IgD-negative memory B cell (primary cell): Measurements from ENCODE around the gene PALLD. TPM values are rescaled to one million over a fixed set of nuclear protein-coding genes. Genes with fewer than 3 reads are reported as not detected.

Experiments used
- H3K27ac Mint-ChIP-seq, 3 donors: one replicate each; pipeline ENCODE4 v1.8.0; 2020 to 2022; ENCODE audit warnings: mild to moderate bottlenecking in 3 of 3, mixed read lengths in 3 of 3, moderate library complexity in 1 of 3
- H3K27me3 Mint-ChIP-seq: one replicate; pipeline ENCODE4 v1.8.0; 2021; ENCODE audit warnings: mixed read lengths
- H3K36me3 Mint-ChIP-seq: one replicate; pipeline ENCODE4 v1.8.0; 2020; ENCODE audit warnings: mild to moderate bottlenecking, mixed read lengths
- H3K4me1 Mint-ChIP-seq, 3 donors: one replicate each; pipeline ENCODE4 v1.8.0; 2020 to 2022; ENCODE audit warnings: mixed read lengths in 3 of 3, mild to moderate bottlenecking in 1 of 3
- H3K4me3 Mint-ChIP-seq, 4 donors: one replicate each; pipeline ENCODE4 v1.8.0; 2020 to 2022; ENCODE audit warnings: mild to moderate bottlenecking in 4 of 4, mixed read lengths in 4 of 4, moderate library complexity in 3 of 4
- H3K9me3 Mint-ChIP-seq, 3 donors: one replicate each; pipeline ENCODE4 v1.8.0; 2020 to 2021; ENCODE audit warnings: mixed read lengths in 3 of 3, mild to moderate bottlenecking in 1 of 3
- polyA plus RNA-seq: library from polyadenylated mRNA; unstranded; fragments of 300-500 nt; fragmentation: Illumina TruSeq; gene quantifications from one replicate; pipeline ENCODE4 v1.2.3, GENCODE V29; 2021

The PALLD gene
- polyA plus RNA-seq, 1 donor from 2014 or later, result 0.31 TPM

DNA sequence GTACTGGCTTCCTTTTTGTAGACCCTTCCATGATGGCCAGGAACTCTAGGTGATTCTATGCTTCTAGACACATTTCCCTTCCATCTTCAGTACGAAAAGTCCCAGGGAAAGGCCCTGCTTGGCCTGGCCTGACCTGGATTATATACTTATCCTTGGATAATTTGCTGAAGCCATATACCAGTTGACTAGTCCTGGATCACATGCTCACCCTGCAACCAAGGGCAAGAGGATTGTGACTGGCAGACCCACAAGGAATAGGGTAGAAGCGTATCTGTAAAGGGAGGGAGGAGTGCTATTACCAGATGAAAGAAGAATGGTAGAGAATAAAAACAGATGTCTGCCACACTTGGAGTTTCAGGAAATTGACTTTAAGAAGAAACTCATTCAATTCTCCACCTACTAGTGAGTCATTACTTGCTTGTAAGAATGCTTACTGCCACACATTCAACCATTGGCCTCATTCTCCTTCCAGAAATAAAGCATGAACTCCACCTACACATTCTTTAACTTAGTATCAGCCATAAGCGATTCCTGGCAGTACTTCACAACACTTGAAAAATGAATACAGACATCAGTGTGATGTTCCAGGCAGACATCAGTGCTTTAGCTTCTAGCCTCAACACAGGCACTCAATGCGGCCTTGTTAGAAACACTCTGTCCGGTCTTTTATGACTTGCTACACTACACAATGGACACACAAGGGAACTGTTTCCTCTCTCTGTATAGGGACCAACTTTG lies 371.4 kb downstream of the PALLD start:
- H3K27me3 Mint-ChIP-seq, result peaks cover 3% of the 10 kb centered on the region
- no peak overlapping the region for H3K27ac Mint-ChIP-seq

GRCh38 chr4:168868802-168869201 lies 371.9 kb downstream of the PALLD start:
- peaks cover 0 to 2% (median 1%) of the 10 kb centered on the region in 3 donors for H3K9me3 Mint-ChIP-seq
- H3K4me3 Mint-ChIP-seq, result no peak overlapping the region
- peaks cover 1% of the 10 kb centered on the region for H3K36me3 Mint-ChIP-seq
- no peaks in the 10 kb centered on the region for H3K4me1 Mint-ChIP-seq
- H3K27me3 Mint-ChIP-seq, result peaks cover 5% of the 10 kb centered on the region
- no peak overlapping the region for H3K27ac Mint-ChIP-seq

More for the DNA sequence above, 371.4 kb downstream of the PALLD start:
- H3K36me3 Mint-ChIP-seq, result peaks cover 1% of the 10 kb centered on the region
- H3K4me1 Mint-ChIP-seq, result no peaks in the 10 kb centered on the region
- H3K4me3 Mint-ChIP-seq, result no peak overlapping the region
- H3K9me3 Mint-ChIP-seq, result peaks cover 0 to 2% (median 0%) of the 10 kb centered on the region in 3 donors

DNA sequence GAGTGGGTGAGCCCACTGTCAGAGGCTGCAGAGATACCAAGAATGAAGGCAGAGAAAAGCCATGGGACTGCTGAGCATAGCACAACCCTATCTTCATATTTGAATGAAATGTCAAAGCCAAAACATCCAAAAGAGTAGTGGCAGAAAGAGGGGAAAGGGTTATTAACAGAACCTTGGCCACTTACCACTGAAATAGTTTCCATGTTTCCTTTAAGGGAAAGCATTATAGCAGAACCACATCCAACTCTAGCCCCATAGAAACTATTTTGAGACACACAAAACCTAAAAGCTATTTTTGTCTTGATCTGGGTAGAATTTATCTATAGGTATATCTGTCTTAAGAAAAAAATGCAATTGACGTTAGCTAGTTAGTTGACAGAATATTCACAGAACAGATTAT lies 373.2 kb downstream of the PALLD start:
- no peaks in the 10 kb centered on the region for H3K4me1 Mint-ChIP-seq
- H3K9me3 Mint-ChIP-seq, result peaks cover 0 to 2% (median 1%) of the 10 kb centered on the region in 3 donors

GRCh38 chr4:168871632-168872031 lies 374.8 kb downstream of the PALLD start:
- Mint-ChIP-seq H3K27ac (no peak overlapping the region), H3K4me1 (no peaks in the 10 kb centered on the region), H3K27me3 (peaks cover 22% of the 10 kb centered on the region), H3K4me3 (no peak overlapping the region), H3K36me3 (no peaks in the 10 kb centered on the region), H3K9me3 (peaks cover 0 to 2% (median 1%) of the 10 kb centered on the region in 3 donors)

More for the DNA sequence above, 373.2 kb downstream of the PALLD start:
- Mint-ChIP-seq H3K27ac (no peak overlapping the region), H3K36me3 (peaks cover 1% of the 10 kb centered on the region), H3K27me3 (peaks cover 6% of the 10 kb centered on the region), H3K4me3 (no peak overlapping the region)

- Mint-ChIP-seq H3K4me1 (peaks cover 3 to 8% (median 7%) of the 10 kb centered on the region in 3 donors), H3K27ac (no peak overlapping the region), H3K9me3 (peaks cover 0 to 4% (median 1%) of the 10 kb centered on the region in 3 donors), H3K4me3 (no peak overlapping the region), H3K27me3 (peaks cover 39% of the 10 kb centered on the region), H3K36me3 (no peaks in the 10 kb centered on the region)
Observed at GRCh38 chr4:168874083-168874482, 377.2 kb downstream of the PALLD start.

GRCh38 chr4:168876106-168876505 lies 379.3 kb downstream of the PALLD start:
- Mint-ChIP-seq H3K27me3 (peaks cover 41% of the 10 kb centered on the region), H3K27ac (no peak overlapping the region), H3K36me3 (no peaks in the 10 kb centered on the region), H3K4me3 (peak overlapping the region in 1 of 4 donors; percentile 24), H3K4me1 (peaks cover 7 to 16% (median 11%) of the 10 kb centered on the region in 3 donors), H3K9me3 (peaks cover 0 to 2% (median 1%) of the 10 kb centered on the region in 3 donors)

DNA sequence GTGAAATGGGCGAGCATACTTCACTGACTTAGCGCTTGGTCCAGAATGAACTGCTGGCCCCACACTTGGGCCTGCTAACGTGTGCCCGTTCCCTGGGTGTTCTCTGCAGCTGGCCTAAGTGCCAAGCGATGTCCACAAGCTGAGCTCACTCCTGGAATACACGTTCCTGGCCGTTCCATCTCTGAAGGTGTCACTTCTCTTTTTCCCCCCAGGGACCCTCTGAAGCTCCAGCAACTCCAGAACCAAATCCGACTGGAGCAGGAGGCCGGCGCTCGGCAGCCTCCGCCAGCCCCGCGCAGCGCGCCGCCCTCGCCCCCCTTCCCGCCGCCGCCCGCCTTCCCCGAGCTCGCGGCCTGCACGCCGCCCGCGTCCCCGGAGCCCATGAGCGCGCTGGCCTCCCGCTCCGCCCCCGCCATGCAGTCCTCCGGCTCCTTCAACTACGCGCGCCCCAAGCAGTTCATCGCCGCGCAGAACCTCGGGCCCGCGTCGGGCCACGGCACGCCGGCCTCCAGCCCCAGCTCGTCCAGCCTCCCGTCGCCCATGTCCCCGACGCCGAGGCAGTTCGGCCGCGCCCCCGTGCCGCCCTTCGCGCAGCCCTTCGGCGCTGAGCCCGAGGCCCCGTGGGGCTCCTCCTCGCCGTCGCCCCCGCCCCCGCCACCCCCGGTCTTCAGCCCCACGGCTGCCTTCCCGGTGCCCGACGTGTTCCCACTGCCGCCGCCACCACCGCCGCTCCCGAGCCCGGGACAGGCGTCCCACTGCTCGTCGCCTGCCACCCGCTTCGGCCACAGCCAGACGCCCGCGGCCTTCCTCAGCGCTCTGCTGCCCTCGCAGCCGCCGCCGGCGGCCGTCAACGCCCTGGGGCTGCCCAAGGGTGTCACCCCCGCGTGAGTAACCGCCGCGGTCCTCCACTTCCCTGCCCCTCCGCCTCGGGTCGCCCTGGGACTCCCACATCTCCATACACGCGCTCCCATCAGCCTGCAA lies 380.9 kb downstream of the PALLD start:
- peaks cover 8 to 18% (median 12%) of the 10 kb centered on the region in 3 donors for H3K4me1 Mint-ChIP-seq
- H3K27me3 Mint-ChIP-seq, result peaks cover 39% of the 10 kb centered on the region
- no peaks in the 10 kb centered on the region for H3K36me3 Mint-ChIP-seq
- H3K9me3 Mint-ChIP-seq, result peaks cover 0 to 2% (median 1%) of the 10 kb centered on the region in 3 donors
- peak overlapping the region; percentile 4 to 92 (median 70) for H3K4me3 Mint-ChIP-seq
- no peak overlapping the region for H3K27ac Mint-ChIP-seq

- H3K27ac Mint-ChIP-seq, result no peak overlapping the region
- H3K4me1 Mint-ChIP-seq, result peaks cover 8 to 18% (median 12%) of the 10 kb centered on the region in 3 donors
- H3K4me3 Mint-ChIP-seq, result peak overlapping the region; percentile 4 to 92 (median 70)
- H3K36me3 Mint-ChIP-seq, result no peaks in the 10 kb centered on the region
- H3K9me3 Mint-ChIP-seq, result peaks cover 0 to 2% (median 1%) of the 10 kb centered on the region in 3 donors
- H3K27me3 Mint-ChIP-seq, result peaks cover 38% of the 10 kb centered on the region
Observed at GRCh38 chr4:168878623-168879022, 381.8 kb downstream of the PALLD start.

GRCh38 chr4:168879188-168879587 lies 382.3 kb downstream of the PALLD start:
- H3K9me3 Mint-ChIP-seq, result peaks cover 0 to 2% (median 0%) of the 10 kb centered on the region in 3 donors
- peaks cover 36% of the 10 kb centered on the region for H3K27me3 Mint-ChIP-seq
- H3K4me1 Mint-ChIP-seq, result peaks cover 8 to 18% (median 12%) of the 10 kb centered on the region in 3 donors
- H3K27ac Mint-ChIP-seq, result no peak overlapping the region
- no peaks in the 10 kb centered on the region for H3K36me3 Mint-ChIP-seq
- H3K4me3 Mint-ChIP-seq, result peak overlapping the region in 2 of 4 donors; percentile 16 to 55

DNA sequence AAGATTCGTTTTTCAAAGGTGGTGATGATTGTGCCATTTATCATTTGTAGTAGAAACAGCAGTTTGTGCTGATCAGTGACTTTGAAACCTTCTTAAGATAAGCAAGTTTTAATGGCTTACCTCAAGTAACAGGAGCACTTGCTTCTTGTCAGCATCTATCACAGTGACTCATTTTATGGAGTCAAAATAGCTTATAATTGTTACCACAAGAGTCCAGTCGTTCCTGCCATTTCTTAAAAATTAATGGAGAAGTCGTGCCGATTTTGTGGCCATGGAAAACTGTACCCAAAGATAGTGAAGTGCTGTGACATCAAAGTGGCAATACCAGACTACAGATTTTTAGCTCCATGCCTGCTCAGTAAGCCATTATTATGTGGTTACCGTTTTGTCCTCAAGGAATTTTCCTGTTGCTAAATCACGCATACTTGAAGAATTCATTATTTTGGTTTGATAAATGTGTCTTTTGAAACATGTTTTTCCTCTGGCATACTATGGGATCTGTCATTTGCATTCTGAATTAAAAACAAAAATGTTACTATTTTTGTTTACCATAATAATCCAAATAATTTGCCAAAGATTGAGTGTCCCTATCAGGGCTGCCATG lies 383.3 kb downstream of the PALLD start:
- Mint-ChIP-seq H3K4me3 (no peak overlapping the region), H3K9me3 (peaks cover 0 to 2% (median 0%) of the 10 kb centered on the region in 3 donors), H3K27ac (no peak overlapping the region), H3K27me3 (peaks cover 34% of the 10 kb centered on the region), H3K4me1 (peaks cover 8 to 18% (median 12%) of the 10 kb centered on the region in 3 donors), H3K36me3 (peaks cover 2% of the 10 kb centered on the region)

DNA sequence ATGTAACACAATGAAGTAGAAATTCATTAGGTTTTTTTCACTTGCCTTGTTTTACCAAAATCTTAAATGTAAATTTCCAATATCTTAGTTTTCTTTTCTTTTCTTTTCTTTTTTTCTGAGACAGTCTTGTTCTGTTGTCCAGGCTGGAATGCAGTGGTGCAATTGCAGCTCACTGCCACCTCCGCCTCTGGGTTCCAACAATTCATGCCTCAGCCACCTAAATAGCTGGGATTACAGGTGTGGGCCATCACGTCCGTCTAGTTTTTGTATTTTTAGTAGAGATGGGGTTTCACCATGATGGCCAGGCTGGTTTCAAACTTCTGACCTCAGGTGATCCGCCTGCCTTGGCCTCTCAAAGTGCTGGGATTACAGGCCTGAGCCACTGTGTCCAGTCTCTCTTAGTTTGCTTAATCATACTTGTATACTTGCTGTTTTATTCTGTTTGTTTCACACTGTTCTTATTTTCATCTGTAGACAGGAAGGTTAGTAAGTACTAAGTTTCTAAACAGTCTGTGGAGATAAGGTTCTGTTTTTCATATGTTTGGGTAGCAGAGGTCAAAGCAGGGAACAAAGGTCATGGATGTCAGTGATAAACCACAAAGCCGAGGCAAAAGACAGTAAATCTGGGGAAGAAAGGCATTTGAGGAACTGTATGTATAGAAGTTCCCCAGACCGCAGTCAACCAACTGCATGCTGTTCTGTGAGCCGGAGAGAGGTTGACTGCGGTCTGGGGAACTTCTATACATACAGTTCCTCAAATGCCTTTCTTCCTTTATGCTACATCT lies 384.2 kb downstream of the PALLD start:
- Mint-ChIP-seq H3K27me3 (peaks cover 25% of the 10 kb centered on the region), H3K4me1 (peaks cover 8 to 18% (median 12%) of the 10 kb centered on the region in 3 donors), H3K9me3 (peaks cover 0 to 2% (median 0%) of the 10 kb centered on the region in 3 donors), H3K36me3 (peaks cover 2% of the 10 kb centered on the region), H3K27ac (no peak overlapping the region), H3K4me3 (no peak overlapping the region)

DNA sequence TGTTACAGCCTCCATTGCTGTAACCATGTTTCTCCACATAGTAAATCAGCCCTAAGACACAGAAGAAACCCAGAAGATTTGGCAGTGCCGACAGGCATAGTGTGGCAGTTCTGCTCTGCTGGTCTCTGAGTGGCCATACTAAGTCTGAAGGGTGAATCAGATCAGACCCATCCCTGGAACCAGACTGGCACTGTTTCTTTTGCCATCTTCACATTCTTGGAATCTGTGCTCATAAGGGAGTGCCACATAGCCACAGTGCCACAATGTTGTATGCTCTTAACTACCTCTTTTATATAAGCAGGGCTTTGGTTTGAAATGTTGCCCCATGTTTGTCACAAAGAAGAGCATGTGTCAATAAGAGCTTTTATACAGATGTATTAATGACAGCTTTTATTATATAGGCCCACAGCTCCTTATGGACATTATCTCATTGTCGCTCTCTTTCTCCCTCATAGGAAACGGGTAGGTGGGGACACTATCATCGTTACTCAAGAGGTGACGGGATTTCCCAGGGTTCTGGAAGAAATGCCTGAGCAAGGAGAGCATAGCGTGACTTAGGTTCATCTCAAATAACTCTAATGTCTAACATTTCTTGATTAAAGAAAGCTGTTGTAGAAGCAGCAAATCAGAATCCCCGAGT lies 385.0 kb downstream of the PALLD start:
- H3K4me3 Mint-ChIP-seq, result no peak overlapping the region
- peaks cover 2% of the 10 kb centered on the region for H3K36me3 Mint-ChIP-seq
- no peak overlapping the region for H3K27ac Mint-ChIP-seq
- peaks cover 0 to 2% (median 0%) of the 10 kb centered on the region in 3 donors for H3K9me3 Mint-ChIP-seq
- peaks cover 16% of the 10 kb centered on the region for H3K27me3 Mint-ChIP-seq
- peaks cover 8 to 18% (median 12%) of the 10 kb centered on the region in 3 donors for H3K4me1 Mint-ChIP-seq

DNA sequence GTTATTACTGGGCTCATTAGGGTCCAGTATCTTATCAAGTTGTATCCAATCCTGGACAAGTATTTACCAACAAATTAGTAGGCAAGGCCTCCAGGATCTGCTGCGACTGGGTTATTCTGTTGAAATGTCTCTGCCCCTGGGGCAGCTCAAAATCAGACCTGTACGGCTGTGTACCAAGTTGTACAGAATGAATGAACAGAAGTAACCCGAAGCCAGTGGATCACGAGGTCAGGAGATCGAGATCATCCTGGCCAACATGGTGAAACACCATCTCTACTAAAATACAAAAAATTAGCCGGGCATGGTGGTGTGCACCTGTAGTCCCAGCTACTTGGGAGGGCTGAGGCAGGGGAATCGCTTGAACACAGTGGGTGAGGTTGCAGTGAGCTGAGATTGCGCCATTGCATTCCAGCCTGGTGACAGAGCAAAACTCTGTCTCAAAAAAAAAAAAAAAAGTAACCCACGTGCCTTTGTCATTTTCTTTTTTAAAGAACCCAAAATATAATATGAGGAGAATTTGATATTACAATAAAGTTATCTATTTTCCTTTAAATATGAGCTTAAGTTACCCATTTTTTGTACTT lies 385.9 kb downstream of the PALLD start:
- peaks cover 2% of the 10 kb centered on the region for H3K36me3 Mint-ChIP-seq
- peaks cover 0 to 2% (median 0%) of the 10 kb centered on the region in 3 donors for H3K9me3 Mint-ChIP-seq
- H3K27ac Mint-ChIP-seq, result no peak overlapping the region
- H3K4me1 Mint-ChIP-seq, result peaks cover 8 to 18% (median 12%) of the 10 kb centered on the region in 3 donors
- no peak overlapping the region for H3K4me3 Mint-ChIP-seq
- peaks cover 10% of the 10 kb centered on the region for H3K27me3 Mint-ChIP-seq
